ENCODE results near the gene SLC6A6.

SLC6A6 gene

DNA sequence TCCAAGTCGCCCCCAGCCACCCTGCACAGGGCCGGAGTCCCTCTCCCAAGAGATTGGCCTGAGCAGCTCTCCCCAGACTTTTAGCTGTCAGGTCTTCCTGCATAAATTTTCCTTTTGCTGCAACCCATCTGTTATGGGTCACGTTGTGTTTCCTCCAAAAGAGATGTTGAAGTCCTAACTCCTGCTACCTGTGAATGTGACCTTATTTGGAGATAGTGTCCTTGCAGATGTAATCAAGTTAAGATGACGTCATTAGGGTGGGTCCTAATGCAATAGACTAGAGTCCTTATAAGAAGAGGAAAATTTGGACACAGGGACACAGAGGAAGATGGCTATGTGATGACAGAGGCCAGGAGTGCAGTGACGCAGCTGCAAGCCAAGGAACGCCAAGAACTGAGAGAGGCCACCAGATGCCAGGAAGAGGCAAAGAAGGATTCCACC, 13.2 kb upstream of the SLC6A6 start:
- H3K4me3 ChIP-seq (ENCODE audit: low read depth, low read length), result no peak overlapping the region
- TF ChIP-seq, protein P1, sequence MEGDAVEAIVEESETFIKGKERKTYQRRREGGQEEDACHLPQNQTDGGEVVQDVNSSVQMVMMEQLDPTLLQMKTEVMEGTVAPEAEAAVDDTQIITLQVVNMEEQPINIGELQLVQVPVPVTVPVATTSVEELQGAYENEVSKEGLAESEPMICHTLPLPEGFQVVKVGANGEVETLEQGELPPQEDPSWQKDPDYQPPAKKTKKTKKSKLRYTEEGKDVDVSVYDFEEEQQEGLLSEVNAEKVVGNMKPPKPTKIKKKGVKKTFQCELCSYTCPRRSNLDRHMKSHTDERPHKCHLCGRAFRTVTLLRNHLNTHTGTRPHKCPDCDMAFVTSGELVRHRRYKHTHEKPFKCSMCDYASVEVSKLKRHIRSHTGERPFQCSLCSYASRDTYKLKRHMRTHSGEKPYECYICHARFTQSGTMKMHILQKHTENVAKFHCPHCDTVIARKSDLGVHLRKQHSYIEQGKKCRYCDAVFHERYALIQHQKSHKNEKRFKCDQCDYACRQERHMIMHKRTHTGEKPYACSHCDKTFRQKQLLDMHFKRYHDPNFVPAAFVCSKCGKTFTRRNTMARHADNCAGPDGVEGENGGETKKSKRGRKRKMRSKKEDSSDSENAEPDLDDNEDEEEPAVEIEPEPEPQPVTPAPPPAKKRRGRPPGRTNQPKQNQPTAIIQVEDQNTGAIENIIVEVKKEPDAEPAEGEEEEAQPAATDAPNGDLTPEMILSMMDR (IDR thresholded peaks at IDR 0.05; ENCODE audit: low read depth, low read length), result no peak
- in situ Hi-C loops (cut with HindIII; ENCODE audit: low sequenced_read_pairs), result no loop called here
- no peak for DNase-seq (ENCODE audit: low read depth, low spot score)

DNA sequence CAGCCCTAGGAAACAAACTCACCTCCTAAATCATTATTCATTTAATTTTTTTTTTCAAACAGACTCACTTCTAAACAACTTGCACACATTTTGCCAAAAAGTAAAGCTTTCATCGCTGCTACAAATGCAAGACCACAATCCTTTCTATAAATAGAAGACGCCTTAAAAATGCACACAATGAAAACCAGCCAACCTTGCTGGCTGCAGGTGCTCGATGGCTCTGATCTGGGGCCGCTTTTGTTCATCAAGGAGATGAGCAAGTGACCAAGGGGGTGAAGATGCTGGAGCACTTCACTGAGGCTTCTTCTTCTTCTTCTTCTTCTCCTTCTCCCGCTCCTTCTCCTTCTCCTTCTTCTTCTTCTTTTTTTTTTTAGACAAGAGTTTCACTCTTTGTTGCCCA, 12.7 kb upstream of the SLC6A6 start:
- H3K4me3 ChIP-seq (ENCODE audit: low read depth, low read length), result no peak overlapping the region
- TF ChIP-seq, protein P1 (IDR thresholded peaks at IDR 0.05; ENCODE audit: low read depth, low read length), result no peak
- no peak for DNase-seq (ENCODE audit: low read depth, low spot score)
- in situ Hi-C loops (cut with HindIII; ENCODE audit: low sequenced_read_pairs), result no loop called here

DNA sequence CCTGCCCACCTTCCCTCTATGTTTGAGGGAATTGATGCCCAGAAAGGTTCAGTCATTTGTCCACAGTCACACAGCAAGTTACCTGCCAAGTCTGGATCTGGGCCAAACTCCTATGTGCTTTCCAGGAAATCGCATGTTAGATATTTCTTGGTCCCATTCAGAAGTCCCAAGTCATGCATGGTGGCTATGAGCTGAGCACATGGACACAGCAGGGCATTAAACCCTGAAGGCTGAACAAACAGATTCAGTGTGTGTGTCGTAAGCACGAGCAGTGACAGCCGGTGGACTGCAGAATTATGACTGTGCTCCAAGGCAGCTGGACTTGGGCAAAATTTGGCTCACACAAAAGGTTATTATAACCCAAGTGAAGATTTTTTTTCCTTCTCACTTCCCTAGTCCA, 11.4 kb upstream of the SLC6A6 start:
- no peak overlapping the region for H3K4me3 ChIP-seq (ENCODE audit: low read depth, low read length)
- in situ Hi-C loops (cut with HindIII; ENCODE audit: low sequenced_read_pairs), result no loop called here
- peak; percentile 24 for DNase-seq (ENCODE audit: low read depth, low spot score)
- TF ChIP-seq, protein P1 (IDR thresholded peaks at IDR 0.05; ENCODE audit: low read depth, low read length), result no peak

DNA sequence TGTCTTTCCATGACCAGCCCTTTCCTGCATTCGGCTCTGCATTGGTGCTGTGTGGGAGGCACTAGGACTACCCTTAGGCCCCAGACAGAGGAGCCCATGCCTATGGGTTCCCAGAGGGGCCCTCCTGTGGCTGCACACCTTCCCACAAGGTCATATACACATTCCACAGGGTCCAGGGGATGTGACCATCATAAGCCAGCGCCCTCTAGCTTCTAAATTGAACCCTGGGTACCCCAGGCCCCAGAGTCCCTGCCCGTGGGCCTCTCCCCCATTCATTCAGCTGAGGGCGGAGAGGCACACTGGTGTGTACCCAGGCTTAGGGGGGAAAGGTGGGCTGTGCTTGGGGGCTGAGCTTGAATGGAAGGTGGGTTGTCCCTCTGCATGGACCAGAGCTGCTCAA, 10.2 kb upstream of the SLC6A6 start:
- DNase-seq (ENCODE audit: low read depth, low spot score), result no peak
- in situ Hi-C loops (cut with HindIII; ENCODE audit: low sequenced_read_pairs), result no loop called here
- H3K4me3 ChIP-seq (ENCODE audit: low read depth, low read length), result no peak overlapping the region
- TF ChIP-seq, protein P1 (IDR thresholded peaks at IDR 0.05; ENCODE audit: low read depth, low read length), result no peak

DNA sequence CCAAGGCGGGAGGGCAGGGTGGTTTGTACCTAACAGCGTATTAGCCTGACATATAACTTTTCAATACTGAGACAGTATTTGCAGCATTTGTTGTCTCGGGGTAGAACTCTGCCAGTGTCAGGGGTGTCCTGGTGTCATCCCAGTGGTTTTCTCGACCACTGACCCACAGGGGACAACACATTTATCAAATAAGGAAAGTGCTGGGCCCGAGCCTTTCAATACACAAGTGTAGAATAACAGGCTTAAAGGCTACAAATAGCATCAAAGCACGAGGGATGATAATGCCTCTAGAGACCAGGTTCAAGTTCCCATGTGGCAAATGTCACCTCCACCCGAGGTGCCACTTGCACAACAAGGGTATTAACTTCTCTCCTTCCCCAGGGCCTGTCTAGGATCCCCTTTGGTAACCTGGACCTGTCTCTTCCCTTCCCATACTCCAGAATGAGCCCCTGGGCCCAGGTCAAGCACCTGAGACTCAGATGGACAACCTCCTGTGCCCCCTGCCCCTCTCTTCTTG, 9.5 kb upstream of the SLC6A6 start:
- no peak overlapping the region for H3K4me3 ChIP-seq (ENCODE audit: low read depth, low read length)
- no peak for DNase-seq (ENCODE audit: low read depth, low spot score)
- TF ChIP-seq, protein P1 (IDR thresholded peaks at IDR 0.05; ENCODE audit: low read depth, low read length), result no peak
- in situ Hi-C loops (cut with HindIII; ENCODE audit: low sequenced_read_pairs), result no loop called here

DNA sequence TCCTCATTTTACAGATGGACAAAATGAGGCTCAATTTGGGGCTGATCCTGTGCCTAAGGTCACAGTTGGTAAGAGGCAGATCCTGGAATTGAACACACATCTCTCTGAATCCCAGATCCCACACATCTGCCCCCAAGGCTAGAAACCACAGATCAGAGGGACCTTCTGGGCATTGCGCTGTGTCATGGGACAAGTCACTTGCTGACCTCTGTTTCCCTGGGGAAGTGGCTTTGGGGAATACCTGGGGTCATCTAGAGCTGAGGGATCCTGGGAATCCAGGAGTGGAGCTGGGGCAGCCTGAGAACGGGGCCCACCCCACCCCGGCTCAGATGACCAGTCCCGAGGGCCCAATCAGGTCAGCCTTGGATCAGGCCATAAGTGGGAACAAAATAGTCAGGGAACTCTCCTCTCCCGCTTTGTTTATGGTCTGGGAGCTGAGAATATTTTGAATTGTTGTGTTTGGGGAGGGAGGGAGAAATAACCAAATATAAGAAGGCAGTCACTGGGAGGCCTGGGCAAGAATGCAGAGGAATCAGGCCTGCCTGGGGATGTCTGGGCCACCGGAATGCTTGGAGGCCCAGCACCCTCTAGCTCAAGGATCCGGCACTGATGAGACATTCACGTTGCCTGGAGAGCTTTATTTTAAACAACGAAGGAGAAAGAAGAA, 8.8 kb upstream of the SLC6A6 start:
- TF ChIP-seq, protein P1 (IDR thresholded peaks at IDR 0.05; ENCODE audit: low read depth, low read length), result no peak
- DNase-seq (ENCODE audit: low read depth, low spot score), result peak; percentile 15
- no peak overlapping the region for H3K4me3 ChIP-seq (ENCODE audit: low read depth, low read length)
- in situ Hi-C loops (cut with HindIII; ENCODE audit: low sequenced_read_pairs), result no loop called here
